Measurements from ENCODE around the gene TTLL13.
"Not testable (repeated sequence)": the region's sequence is repeated elsewhere in the genome, so short reads cannot be mapped to it uniquely, and the experiment has no call there.

The TTLL13 gene

GRCh38 chr15:90270502-90271150 is 21.3 kb downstream of the TTLL13 start:
- TF ChIP-seq, protein P1, sequence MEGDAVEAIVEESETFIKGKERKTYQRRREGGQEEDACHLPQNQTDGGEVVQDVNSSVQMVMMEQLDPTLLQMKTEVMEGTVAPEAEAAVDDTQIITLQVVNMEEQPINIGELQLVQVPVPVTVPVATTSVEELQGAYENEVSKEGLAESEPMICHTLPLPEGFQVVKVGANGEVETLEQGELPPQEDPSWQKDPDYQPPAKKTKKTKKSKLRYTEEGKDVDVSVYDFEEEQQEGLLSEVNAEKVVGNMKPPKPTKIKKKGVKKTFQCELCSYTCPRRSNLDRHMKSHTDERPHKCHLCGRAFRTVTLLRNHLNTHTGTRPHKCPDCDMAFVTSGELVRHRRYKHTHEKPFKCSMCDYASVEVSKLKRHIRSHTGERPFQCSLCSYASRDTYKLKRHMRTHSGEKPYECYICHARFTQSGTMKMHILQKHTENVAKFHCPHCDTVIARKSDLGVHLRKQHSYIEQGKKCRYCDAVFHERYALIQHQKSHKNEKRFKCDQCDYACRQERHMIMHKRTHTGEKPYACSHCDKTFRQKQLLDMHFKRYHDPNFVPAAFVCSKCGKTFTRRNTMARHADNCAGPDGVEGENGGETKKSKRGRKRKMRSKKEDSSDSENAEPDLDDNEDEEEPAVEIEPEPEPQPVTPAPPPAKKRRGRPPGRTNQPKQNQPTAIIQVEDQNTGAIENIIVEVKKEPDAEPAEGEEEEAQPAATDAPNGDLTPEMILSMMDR (IDR thresholded peaks at IDR 0.05): no peak
- Histone ChIP-seq H3K27me3 (no peaks in the 10 kb centered on the region), H3K36me3 (peaks cover 43 to 71% (median 60%) of the 10 kb centered on the region in 3 donors), H3K4me3 (no peak overlapping the region), H3K27ac (no peak overlapping the region), H3K4me1 (peaks cover 0 to 51% (median 28%) of the 10 kb centered on the region in 4 donors), H3K9me3 (no peaks in the 10 kb centered on the region)
- no peak for DNase-seq
- intact Hi-C loops (cut with DNase I; ENCODE audit: low total_unique reads): no loop called here

GRCh38 chr15:90271459-90272166 is 22.3 kb downstream of the TTLL13 start:
- Histone ChIP-seq H3K4me1 (peaks cover 0 to 50% (median 28%) of the 10 kb centered on the region in 4 donors), H3K9me3 (no peaks in the 10 kb centered on the region), H3K27me3 (no peaks in the 10 kb centered on the region), H3K4me3 (no peak overlapping the region), H3K27ac (no peak overlapping the region), H3K36me3 (peaks cover 50 to 79% (median 62%) of the 10 kb centered on the region in 3 donors)
- intact Hi-C loops (cut with DNase I; ENCODE audit: low total_unique reads): no loop called here
- TF ChIP-seq, protein P1 (IDR thresholded peaks at IDR 0.05): no peak
- no peak for DNase-seq

- H3K9me3 ChIP-seq; intact Hi-C loops (cut with DNase I; ENCODE audit: low total_unique reads); H3K27ac ChIP-seq; H3K4me1 ChIP-seq; H3K4me3 ChIP-seq; DNase-seq; H3K27me3 ChIP-seq: not testable (repeated sequence)
- H3K36me3 ChIP-seq: peaks cover 20 to 29% (median 21%) of the 10 kb centered on the region in 3 donors
Observed at GRCh38 chr15:90278467-90278866, 29.1 kb downstream of the TTLL13 start.

- H3K36me3 ChIP-seq; H3K27me3 ChIP-seq; H3K27ac ChIP-seq; DNase-seq; H3K4me3 ChIP-seq; H3K9me3 ChIP-seq; H3K4me1 ChIP-seq; intact Hi-C loops (cut with DNase I; ENCODE audit: low total_unique reads): not testable (repeated sequence)
Observed at GRCh38 chr15:90280743-90281142, 31.4 kb downstream of the TTLL13 start.

- intact Hi-C loops (cut with DNase I; ENCODE audit: low total_unique reads); H3K4me3 ChIP-seq; H3K27ac ChIP-seq; H3K9me3 ChIP-seq; H3K36me3 ChIP-seq; H3K27me3 ChIP-seq; DNase-seq; H3K4me1 ChIP-seq: not testable (repeated sequence)
Observed at GRCh38 chr15:90281637-90282036, 32.3 kb downstream of the TTLL13 start.

- H3K9me3 ChIP-seq: no peaks in the 10 kb centered on the region
- TF ChIP-seq, protein P1 (IDR thresholded peaks at IDR 0.05): no peak
- no peaks in the 10 kb centered on the region for H3K4me1 ChIP-seq
- intact Hi-C loops (cut with DNase I; ENCODE audit: low total_unique reads): no loop called here
- no peak overlapping the region for H3K27ac ChIP-seq
- no peak for DNase-seq
- H3K4me3 ChIP-seq: no peak overlapping the region
- no peaks in the 10 kb centered on the region for H3K36me3 ChIP-seq
- H3K27me3 ChIP-seq: no peaks in the 10 kb centered on the region
Observed at GRCh38 chr15:90286678-90287077, 37.3 kb downstream of the TTLL13 start.

DNA sequence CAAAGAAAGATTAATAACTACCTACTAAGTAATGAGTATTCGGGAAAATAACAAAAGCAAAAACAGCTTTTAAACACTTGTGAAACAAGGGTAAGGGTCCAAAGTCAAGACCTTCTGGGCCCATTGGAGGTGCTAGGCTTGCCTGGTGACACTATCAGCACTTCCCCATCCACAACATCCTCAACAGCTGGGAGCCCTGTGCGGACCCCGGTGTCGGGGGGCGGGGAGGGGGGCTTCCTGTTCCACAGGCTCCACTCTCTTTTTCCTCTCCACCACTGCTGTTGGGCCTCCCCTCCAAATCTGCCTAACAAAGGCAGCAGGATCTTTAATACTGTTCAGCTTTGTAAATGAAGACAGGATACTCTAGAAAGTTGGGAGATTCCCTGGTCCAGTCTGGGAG is 37.7 kb downstream of the TTLL13 start:
- H3K27ac ChIP-seq: no peak overlapping the region
- no peaks in the 10 kb centered on the region for H3K27me3 ChIP-seq
- no peaks in the 10 kb centered on the region for H3K9me3 ChIP-seq
- intact Hi-C loops (cut with DNase I; ENCODE audit: low total_unique reads): no loop called here
- DNase-seq: no peak
- H3K4me3 ChIP-seq: no peak overlapping the region
- H3K36me3 ChIP-seq: no peaks in the 10 kb centered on the region
- TF ChIP-seq, protein P1 (IDR thresholded peaks at IDR 0.05): no peak
- no peaks in the 10 kb centered on the region for H3K4me1 ChIP-seq
